B cell (primary cell): ENCODE measurements around the gene CD40.

ENCODE experiments used
- CTCF ChIP-seq: fragments of 200-600 bp; IDR thresholded peaks from one replicate; pipeline ENCODE4 v1.8.0; 2022; ENCODE audit warnings: antibody characterized with exemption, mild to moderate bottlenecking
- EZH2 ChIP-seq: IDR thresholded peaks from 2 replicates; pipeline ENCODE4 v1.6.1; 2012; ENCODE audit warnings: borderline replicate concordance, low read depth, mild to moderate bottlenecking, moderate library complexity, low read length; ENCODE audit not compliant: insufficient read depth, poor library complexity, severe bottlenecking

GRCh38 chr20:46175127-46175494 is 57.0 kb downstream of the CD40 start:
- TF ChIP-seq EZH2 (no peak), CTCF (no peak)
